ENCODE measurements around the gene SLC35F3. TPM values are rescaled to one million over a fixed set of nuclear protein-coding genes. Genes with fewer than 3 reads are reported as not detected.

SLC35F3 gene
- total and polyA plus RNA-seq, 9 of the 15 experiments (the other 6 are each of a cell fraction or from before 2014, with no cell fraction given) = 0.04 to 0.07 (median 0.04) TPM; not detected in 6

DNA sequence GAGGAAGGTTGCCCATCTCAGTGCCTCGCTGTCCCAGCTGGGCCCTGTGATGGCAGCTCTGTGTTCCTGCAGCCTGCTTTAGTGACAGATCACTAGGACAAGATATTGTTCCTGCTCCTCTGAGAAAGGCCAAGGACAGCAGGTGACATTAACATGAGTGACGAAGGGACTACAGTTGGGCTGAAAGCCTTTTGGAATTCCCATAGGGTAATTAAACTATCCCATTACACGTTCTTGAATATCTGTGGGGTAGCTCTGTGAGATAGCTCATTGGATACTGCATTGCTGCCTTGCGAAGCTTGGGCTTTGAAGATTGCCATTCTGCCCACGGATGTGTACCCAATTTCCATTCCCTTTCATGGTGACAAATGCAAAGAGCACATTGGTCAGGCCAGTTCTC is 390.6 kb downstream of the SLC35F3 start (continued):
- TF ChIP-seq XRCC5 (IDR thresholded peaks at IDR 0.05; ENCODE audit: low read depth, low read length) = no peak
- TF ChIP-seq ARID1B (IDR thresholded peaks at IDR 0.05) = no peak
- no peak for TF ChIP-seq SMARCA5 (IDR thresholded peaks at IDR 0.05)
- TF ChIP-seq ZNF785 (CRISPR knock-in tag; IDR thresholded peaks at IDR 0.05) = no peak
- TF ChIP-seq ZNF589 (CRISPR knock-in tag; IDR thresholded peaks at IDR 0.05; ENCODE audit: low read depth) = no peak
- TF ChIP-seq, protein P1, sequence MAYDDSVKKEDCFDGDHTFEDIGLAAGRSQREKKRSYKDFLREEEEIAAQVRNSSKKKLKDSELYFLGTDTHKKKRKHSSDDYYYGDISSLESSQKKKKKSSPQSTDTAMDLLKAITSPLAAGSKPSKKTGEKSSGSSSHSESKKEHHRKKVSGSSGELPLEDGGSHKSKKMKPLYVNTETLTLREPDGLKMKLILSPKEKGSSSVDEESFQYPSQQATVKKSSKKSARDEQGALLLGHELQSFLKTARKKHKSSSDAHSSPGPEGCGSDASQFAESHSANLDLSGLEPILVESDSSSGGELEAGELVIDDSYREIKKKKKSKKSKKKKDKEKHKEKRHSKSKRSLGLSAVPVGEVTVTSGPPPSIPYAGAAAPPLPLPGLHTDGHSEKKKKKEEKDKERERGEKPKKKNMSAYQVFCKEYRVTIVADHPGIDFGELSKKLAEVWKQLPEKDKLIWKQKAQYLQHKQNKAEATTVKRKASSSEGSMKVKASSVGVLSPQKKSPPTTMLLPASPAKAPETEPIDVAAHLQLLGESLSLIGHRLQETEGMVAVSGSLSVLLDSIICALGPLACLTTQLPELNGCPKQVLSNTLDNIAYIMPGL (CRISPR knock-in tag; IDR thresholded peaks at IDR 0.05) = no peak
- no peak for TF ChIP-seq ZNF23 (CRISPR knock-in tag; IDR thresholded peaks at IDR 0.05)

DNA sequence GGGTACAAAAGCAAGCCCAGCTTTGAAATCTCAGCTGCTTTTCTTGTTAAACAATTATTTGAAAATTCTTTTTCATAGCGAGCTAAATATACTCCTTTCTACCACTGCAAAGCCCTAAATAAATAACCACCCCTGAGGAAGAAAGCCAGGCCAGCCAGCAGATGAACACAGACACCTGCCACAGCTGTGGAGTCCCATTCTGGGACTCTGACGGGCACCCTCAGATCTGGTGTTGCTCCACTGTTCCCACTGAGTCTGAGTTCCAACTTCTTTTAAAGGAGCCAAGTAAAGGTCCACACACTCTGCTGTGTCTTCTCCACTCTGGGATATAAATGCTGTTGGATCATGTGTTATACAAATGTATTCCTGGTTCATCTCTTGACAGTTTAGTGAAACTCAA is 391.1 kb downstream of the SLC35F3 start:
- FAIRE-seq (no peak), ATAC-seq (no peak), DNase-seq (ENCODE audit: extremely low read depth in 1 of 4, low spot score in 3 of 4) (no peak)
- H3K9me3 ChIP-seq (replicated peaks; ENCODE audit: control insufficient read depth, insufficient read depth, low read depth, low read length) = no peaks in the 10 kb centered on the region
- no peak overlapping the region for H3K9ac ChIP-seq (ENCODE audit: insufficient read depth in 1 of 2, low read depth in 2 of 2, low read length in 2 of 2)
- CTCF ChIA-PET (ENCODE audit: low intra/inter-chr PET ratio) = no interaction called here
- POLR2A ChIA-PET = interaction anchor here (0.8 to 1.3 kb wide), 4 partner anchors 9 to 54 kb away, joined by 3 to 5 read pairs (median 4); no protein-coding TSS in a partner anchor
- intact Hi-C loops (cut with micrococcal nuclease) (no loop called here), in situ Hi-C loops (cut with MboI) (no loop called here)
- H3K9me1 ChIP-seq (ENCODE audit: control insufficient read depth, insufficient read depth, low read length) = no peaks in the 10 kb centered on the region
- H4K20me1 ChIP-seq (replicated peaks; ENCODE audit: control insufficient read depth, insufficient read depth, low read length) = no peaks in the 10 kb centered on the region
- peaks cover 21 to 35% of the 10 kb centered on the region in 2 experiments; a peak in 4 of 5 replicates for H3K27me3 ChIP-seq (ENCODE audit: control insufficient read depth in 2 of 2, insufficient read depth in 2 of 2, low read length in 2 of 2)
- H3K79me2 ChIP-seq (ENCODE audit: control insufficient read depth, insufficient read depth, low read length) = no peaks in the 10 kb centered on the region
- H2AFZ ChIP-seq (ENCODE audit: low read depth, low read length) = no peak overlapping the region
- BruUV-seq (replicated peaks) = no TSS peak
- H3K27ac ChIP-seq (ENCODE audit: extremely low read depth, low read depth, low read length) = no peak overlapping the region
- H3K4me3 ChIP-seq = no peak overlapping the region
- H3K4me1 ChIP-seq (replicated peaks in 1 of 2; ENCODE audit: control insufficient read depth in 2 of 2, insufficient read depth in 2 of 2, low read length in 2 of 2) = no peaks in the 10 kb centered on the region
- 0% methylated on average over 2 of the region's 2 CpGs for WGBS (ENCODE audit: insufficient coverage, low coverage, missing lambda C conversion rate)
- H3K4me2 ChIP-seq (ENCODE audit: insufficient read depth, low read length) = no peak overlapping the region
- H3K36me3 ChIP-seq (ENCODE audit: control insufficient read depth, insufficient read depth, low read length) = no peaks in the 10 kb centered on the region
- no peak for TF ChIP-seq NEUROD1 (IDR thresholded peaks at IDR 0.05; ENCODE audit: borderline replicate concordance, low read depth, low read length, partially characterized antibody)
- no peak for TF ChIP-seq PRPF4 (IDR thresholded peaks at IDR 0.05; ENCODE audit: insufficient read depth, low read depth, low read length, poor library complexity, severe bottlenecking)
- no peak for TF ChIP-seq MTA3 (IDR thresholded peaks at IDR 0.05; ENCODE audit: borderline replicate concordance)
- TF ChIP-seq ZNF217 (CRISPR knock-in tag; IDR thresholded peaks at IDR 0.05) = no peak
- no peak for TF ChIP-seq ATF1 (CRISPR knock-in tag; IDR thresholded peaks at IDR 0.05)
- no peak for TF ChIP-seq ATF1 (tag; IDR thresholded peaks at IDR 0.05)
- TF ChIP-seq, protein P2, sequence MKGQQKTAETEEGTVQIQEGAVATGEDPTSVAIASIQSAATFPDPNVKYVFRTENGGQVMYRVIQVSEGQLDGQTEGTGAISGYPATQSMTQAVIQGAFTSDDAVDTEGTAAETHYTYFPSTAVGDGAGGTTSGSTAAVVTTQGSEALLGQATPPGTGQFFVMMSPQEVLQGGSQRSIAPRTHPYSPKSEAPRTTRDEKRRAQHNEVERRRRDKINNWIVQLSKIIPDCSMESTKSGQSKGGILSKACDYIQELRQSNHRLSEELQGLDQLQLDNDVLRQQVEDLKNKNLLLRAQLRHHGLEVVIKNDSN (CRISPR knock-in tag; IDR thresholded peaks at IDR 0.05) = no peak
- TF ChIP-seq EWSR1 (IDR thresholded peaks at IDR 0.05; ENCODE audit: borderline replicate concordance, low read depth, partially characterized antibody) = no peak
- TF ChIP-seq PURB (CRISPR knock-in tag; IDR thresholded peaks at IDR 0.05; ENCODE audit: low read depth) = no peak
- TF ChIP-seq, protein P3, sequence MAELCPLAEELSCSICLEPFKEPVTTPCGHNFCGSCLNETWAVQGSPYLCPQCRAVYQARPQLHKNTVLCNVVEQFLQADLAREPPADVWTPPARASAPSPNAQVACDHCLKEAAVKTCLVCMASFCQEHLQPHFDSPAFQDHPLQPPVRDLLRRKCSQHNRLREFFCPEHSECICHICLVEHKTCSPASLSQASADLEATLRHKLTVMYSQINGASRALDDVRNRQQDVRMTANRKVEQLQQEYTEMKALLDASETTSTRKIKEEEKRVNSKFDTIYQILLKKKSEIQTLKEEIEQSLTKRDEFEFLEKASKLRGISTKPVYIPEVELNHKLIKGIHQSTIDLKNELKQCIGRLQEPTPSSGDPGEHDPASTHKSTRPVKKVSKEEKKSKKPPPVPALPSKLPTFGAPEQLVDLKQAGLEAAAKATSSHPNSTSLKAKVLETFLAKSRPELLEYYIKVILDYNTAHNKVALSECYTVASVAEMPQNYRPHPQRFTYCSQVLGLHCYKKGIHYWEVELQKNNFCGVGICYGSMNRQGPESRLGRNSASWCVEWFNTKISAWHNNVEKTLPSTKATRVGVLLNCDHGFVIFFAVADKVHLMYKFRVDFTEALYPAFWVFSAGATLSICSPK (IDR thresholded peaks at IDR 0.05; ENCODE audit: borderline replicate concordance) = no peak
- no peak for TF ChIP-seq GABPB1 (CRISPR knock-in tag; IDR thresholded peaks at IDR 0.05)
- TF ChIP-seq, protein P4, sequence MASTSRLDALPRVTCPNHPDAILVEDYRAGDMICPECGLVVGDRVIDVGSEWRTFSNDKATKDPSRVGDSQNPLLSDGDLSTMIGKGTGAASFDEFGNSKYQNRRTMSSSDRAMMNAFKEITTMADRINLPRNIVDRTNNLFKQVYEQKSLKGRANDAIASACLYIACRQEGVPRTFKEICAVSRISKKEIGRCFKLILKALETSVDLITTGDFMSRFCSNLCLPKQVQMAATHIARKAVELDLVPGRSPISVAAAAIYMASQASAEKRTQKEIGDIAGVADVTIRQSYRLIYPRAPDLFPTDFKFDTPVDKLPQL (IDR thresholded peaks at IDR 0.05; ENCODE audit: extremely low read depth, insufficient read length) = no peak

Measured in K562 (cell line).